Measurements from ENCODE around the gene CD2BP2.

GRCh38 chr16:30398661-30399434, 43.7 kb upstream of the CD2BP2 start:
- TF ChIP-seq CTCF (conservative IDR thresholded peaks at IDR 0.05 in 1 of 2, IDR thresholded peaks at IDR 0.05 in 1 of 2; ENCODE audit: low read depth in 1 of 2, low read length in 2 of 2) (no peak), EZH2 (IDR thresholded peaks at IDR 0.05; ENCODE audit: low read length, missing control alignments) (no peak)
